Heart left ventricle (tissue), 13 donors: ENCODE measurements around the gene IGF2.

ENCODE experiments used
- POLR2A ChIP-seq, 2 donors: fragments of 450-650 bp; IDR thresholded peaks; one replicate each; pipeline ENCODE4 v1.6.1; 2017; ENCODE audit warnings: antibody characterized with exemption in 2 of 2, mild to moderate bottlenecking in 2 of 2, moderate library complexity in 2 of 2
- TF ChIP-seq, protein P1 (sequence below), 12 donors: fragments of 200-600 bp; sonication (generic) in 4 of 12; IDR thresholded peaks; one replicate each; pipeline versions ENCODE4 v1.5.0 to v1.8.0; 2018 to 2022; ENCODE audit warnings: antibody characterized with exemption in 12 of 12, mild to moderate bottlenecking in 5 of 12
- donor health status: ischemic (EF 13 %, LVEDD 7.1; RV severe dilation, severe dysfunction).
- donor health status: DM: no; HTN: yes; CAD: no.
- donor health status: DM: no; HTN: no; CAD: no.
- donor health status: ischemic (EF 25% LVEDD 6.9; RV normal size, moderate dysfunction).
- donor health status: ischemic (EF 25% LVEDD 5.7; RV mildly dilated, moderate dysfunction).
- donor health status: ischemic (EF 35%, LVEDD 5.7; RV mildly dilated, moderate dysfunction).
- donor health status: nonischemic (EF 11% LVEDD 7.7; RV severe dilation, severe dysfunction).
- donor health status: DM: yes; HTN: yes; CAD: no.
- donor health status: PGD.
- donor health status: ischemic (EF 29% LVEDD 5.4; RV normal size, mild dysfunction).
- donor health status: nonischemic (EF 23%, LVEDD 6.1; RV moderate dilation, normal function).

DNA sequence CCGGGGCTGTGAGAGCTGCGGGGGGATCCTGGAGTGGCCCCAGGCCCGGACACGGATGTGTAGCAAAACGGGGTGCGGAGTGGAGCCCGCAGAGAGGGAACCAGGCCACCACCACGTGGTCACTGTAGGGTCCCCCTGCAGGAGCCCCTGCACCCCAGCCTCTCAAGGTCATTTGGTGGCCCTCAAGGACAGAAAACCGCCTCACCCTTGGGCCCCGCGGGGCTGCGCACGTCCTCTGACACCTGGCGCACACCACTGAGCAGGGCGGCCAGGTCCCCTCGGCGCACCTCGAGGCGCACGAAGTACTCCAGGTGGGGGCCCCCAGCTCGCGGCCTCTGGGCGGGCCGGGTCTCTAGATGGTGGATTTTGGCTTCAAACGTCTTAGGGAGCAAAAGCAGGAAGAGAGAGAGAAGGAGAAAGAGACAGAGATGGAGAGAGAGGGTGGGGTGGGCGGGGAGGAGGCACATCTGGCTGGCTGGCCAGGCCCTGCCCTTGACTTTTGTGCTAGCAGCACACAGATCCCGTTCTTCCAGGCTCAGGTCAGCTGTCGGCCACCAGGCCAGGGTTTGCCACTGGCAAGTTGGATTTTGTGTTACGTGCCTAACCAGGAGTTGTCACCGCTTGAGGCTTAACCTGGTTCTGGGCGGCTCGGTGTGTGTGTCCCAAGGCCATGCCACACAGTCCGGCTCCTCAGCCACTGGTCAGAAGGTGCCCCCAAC is 29.3 kb upstream of the IGF2 start:
- TF ChIP-seq, protein P1, sequence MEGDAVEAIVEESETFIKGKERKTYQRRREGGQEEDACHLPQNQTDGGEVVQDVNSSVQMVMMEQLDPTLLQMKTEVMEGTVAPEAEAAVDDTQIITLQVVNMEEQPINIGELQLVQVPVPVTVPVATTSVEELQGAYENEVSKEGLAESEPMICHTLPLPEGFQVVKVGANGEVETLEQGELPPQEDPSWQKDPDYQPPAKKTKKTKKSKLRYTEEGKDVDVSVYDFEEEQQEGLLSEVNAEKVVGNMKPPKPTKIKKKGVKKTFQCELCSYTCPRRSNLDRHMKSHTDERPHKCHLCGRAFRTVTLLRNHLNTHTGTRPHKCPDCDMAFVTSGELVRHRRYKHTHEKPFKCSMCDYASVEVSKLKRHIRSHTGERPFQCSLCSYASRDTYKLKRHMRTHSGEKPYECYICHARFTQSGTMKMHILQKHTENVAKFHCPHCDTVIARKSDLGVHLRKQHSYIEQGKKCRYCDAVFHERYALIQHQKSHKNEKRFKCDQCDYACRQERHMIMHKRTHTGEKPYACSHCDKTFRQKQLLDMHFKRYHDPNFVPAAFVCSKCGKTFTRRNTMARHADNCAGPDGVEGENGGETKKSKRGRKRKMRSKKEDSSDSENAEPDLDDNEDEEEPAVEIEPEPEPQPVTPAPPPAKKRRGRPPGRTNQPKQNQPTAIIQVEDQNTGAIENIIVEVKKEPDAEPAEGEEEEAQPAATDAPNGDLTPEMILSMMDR (IDR thresholded peaks at IDR 0.05) = no peak
- no peak for TF ChIP-seq POLR2A (IDR thresholded peaks at IDR 0.05)
